Suprapubic skin (tissue), 4 donors: ENCODE data around the gene LYRM4.

Experiments used
- EP300 ChIP-seq: sonication (generic); formaldehyde crosslinking; IDR thresholded peaks from one replicate; pipeline ENCODE4 v1.6.1; 2017; ENCODE audit warnings: antibody characterized with exemption
- POLR2A ChIP-seq, 2 donors: fragments of 450-650 bp; IDR thresholded peaks; one replicate each; pipeline ENCODE4 v1.6.1; 2017; ENCODE audit warnings: antibody characterized with exemption in 2 of 2, mild to moderate bottlenecking in 2 of 2, moderate library complexity in 2 of 2
- POLR2AphosphoS5 ChIP-seq, 3 donors: sonication (generic); formaldehyde crosslinking; IDR thresholded peaks; one replicate each; pipeline ENCODE4 v1.6.1; 2017; ENCODE audit warnings: antibody characterized with exemption in 3 of 3
- TF ChIP-seq, protein P1 (sequence below), 2 donors: fragments of 200-600 bp in 1 of 2; fragments of 450-650 bp in 1 of 2; sonication (generic) in 1 of 2; IDR thresholded peaks; one replicate each; pipeline ENCODE4 v1.5.1; 2016 to 2019; ENCODE audit warnings: antibody characterized with exemption in 2 of 2, mild to moderate bottlenecking in 1 of 2, moderate library complexity in 1 of 2

DNA sequence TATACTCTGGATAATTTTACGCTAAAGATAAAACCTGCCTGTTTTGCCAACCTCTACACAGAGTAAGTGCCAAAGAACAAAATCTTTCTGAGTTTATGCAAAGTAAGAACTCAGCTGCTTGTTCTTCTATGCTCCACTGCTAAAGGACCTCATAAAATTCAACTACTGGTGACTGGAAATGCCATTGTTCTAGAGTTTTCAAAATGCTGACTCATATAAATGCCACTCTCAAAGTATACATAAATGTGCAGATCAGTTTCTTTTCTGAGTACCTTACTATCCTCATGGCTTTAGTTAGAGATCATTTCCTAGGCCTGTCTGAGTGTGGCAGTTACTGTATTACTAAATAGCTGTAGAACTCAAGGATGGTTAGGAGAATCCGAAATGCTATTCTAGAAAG, 45.6 kb downstream of the LYRM4 start:
- TF ChIP-seq, protein P1, sequence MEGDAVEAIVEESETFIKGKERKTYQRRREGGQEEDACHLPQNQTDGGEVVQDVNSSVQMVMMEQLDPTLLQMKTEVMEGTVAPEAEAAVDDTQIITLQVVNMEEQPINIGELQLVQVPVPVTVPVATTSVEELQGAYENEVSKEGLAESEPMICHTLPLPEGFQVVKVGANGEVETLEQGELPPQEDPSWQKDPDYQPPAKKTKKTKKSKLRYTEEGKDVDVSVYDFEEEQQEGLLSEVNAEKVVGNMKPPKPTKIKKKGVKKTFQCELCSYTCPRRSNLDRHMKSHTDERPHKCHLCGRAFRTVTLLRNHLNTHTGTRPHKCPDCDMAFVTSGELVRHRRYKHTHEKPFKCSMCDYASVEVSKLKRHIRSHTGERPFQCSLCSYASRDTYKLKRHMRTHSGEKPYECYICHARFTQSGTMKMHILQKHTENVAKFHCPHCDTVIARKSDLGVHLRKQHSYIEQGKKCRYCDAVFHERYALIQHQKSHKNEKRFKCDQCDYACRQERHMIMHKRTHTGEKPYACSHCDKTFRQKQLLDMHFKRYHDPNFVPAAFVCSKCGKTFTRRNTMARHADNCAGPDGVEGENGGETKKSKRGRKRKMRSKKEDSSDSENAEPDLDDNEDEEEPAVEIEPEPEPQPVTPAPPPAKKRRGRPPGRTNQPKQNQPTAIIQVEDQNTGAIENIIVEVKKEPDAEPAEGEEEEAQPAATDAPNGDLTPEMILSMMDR (IDR thresholded peaks at IDR 0.05), result no peak
- no peak for TF ChIP-seq EP300
- no peak for TF ChIP-seq POLR2A (IDR thresholded peaks at IDR 0.05)
- no peak for TF ChIP-seq POLR2AphosphoS5 (IDR thresholded peaks at IDR 0.05)
